PC-3 (cell line): ENCODE data around the gene UFD1. TPM values are rescaled to one million over a fixed set of nuclear protein-coding genes. Genes with fewer than 3 reads are reported as not detected.

Source experiments
- ATAC-seq: fragments of 200-7000 bp; cut with Tn5 transposase; 2 replicates; pipeline ENCODE4 v1.9.1; 2020; ENCODE audit warnings: mild to moderate bottlenecking, moderate library complexity
- BruUV-seq: library from RNA; stranded (reverse); fragments of 400-500 nt; replicated peaks from 2 replicates; lab custom pipeline; 2021; lab: Mats Ljungman, UMichigan
- CTCF ChIA-PET: fragments of 300-600 bp; sonication (Branson Sonifier 250); formaldehyde crosslinking; loops from one replicate; lab custom pipeline; 2022; ENCODE audit warnings: antibody characterized with exemption; lab: Charles Lee
- POLR2A ChIA-PET: fragments of 300-600 bp; sonication (Branson Sonifier 250); formaldehyde crosslinking; loops from one replicate; lab custom pipeline; 2022; ENCODE audit warnings: antibody characterized with exemption; ENCODE audit not compliant: unreplicated experiment; lab: Charles Lee
- DNase-seq: peaks from one replicate; pipeline ENCODE4 v3.0.0-alpha.2; 2015
- H2AFZ ChIP-seq: fragments of 300-600 bp; sonication (generic); 2 replicates; pipeline ENCODE4 v1.6.0; 2016; ENCODE audit warnings: antibody characterized with exemption, low read length
- H3F3A ChIP-seq: fragments of 300-600 bp; sonication (generic); one replicate; pipeline ENCODE4 v1.6.0; 2017; ENCODE audit warnings: antibody characterized with exemption, low read length, control low read depth, mild to moderate bottlenecking; ENCODE audit not compliant: unreplicated experiment
- H3K27ac ChIP-seq: fragments of 300-600 bp; sonication (generic); 2 replicates; pipeline ENCODE4 v1.5.1; 2016; ENCODE audit warnings: mild to moderate bottlenecking, low read length
- H3K27me3 ChIP-seq: fragments of 300-600 bp; sonication (generic); 2 replicates; pipeline ENCODE4 v1.6.1; 2016; ENCODE audit warnings: low read length, mixed read lengths
- H3K36me3 ChIP-seq: fragments of 300-600 bp; sonication (generic); 2 replicates; pipeline ENCODE4 v1.6.1; 2016; ENCODE audit warnings: low read depth, mixed run types, low read length, mixed read lengths
- H3K4me1 ChIP-seq: fragments of 300-600 bp; sonication (generic); 2 replicates; pipeline ENCODE4 v1.5.1; 2016; ENCODE audit warnings: low read length; ENCODE audit not compliant: insufficient read depth
- H3K4me2 ChIP-seq: fragments of 300-600 bp; sonication (generic); 2 replicates; pipeline ENCODE4 v1.6.0; 2016; ENCODE audit warnings: low read length
- H3K4me3 ChIP-seq: fragments of 300-600 bp; sonication (generic); 2 replicates; pipeline ENCODE4 v1.5.1; 2016; ENCODE audit warnings: mild to moderate bottlenecking, low read length, mixed read lengths
- H3K79me2 ChIP-seq: fragments of 300-600 bp; sonication (generic); 2 replicates; pipeline ENCODE4 v1.6.1; 2017; ENCODE audit warnings: low read length, mixed read lengths
- H3K9ac ChIP-seq: fragments of 300-600 bp; sonication (generic); 2 replicates; pipeline ENCODE4 v1.6.0; 2016; ENCODE audit warnings: mild to moderate bottlenecking, low read length
- H3K9me2 ChIP-seq: fragments of 300-600 bp; sonication (generic); replicated peaks from 2 replicates; pipeline ENCODE4 v1.6.1; 2016; ENCODE audit warnings: mixed run types, low read length, mixed read lengths
- H3K9me3 ChIP-seq: fragments of 300-600 bp; sonication (generic); 2 replicates; pipeline ENCODE4 v1.6.1; 2016; ENCODE audit warnings: low read length, mixed read lengths
- H4K20me1 ChIP-seq: fragments of 300-600 bp; sonication (generic); 2 replicates; pipeline ENCODE4 v1.6.1; 2016; ENCODE audit warnings: low read length, mixed read lengths
- CTCF ChIP-seq: fragments of 300-600 bp; sonication (generic); conservative IDR thresholded peaks from 2 replicates; pipeline ENCODE4 v1.5.1; 2017; ENCODE audit warnings: antibody characterized with exemption, low read depth, mild to moderate bottlenecking, low read length
- EZH2 ChIP-seq: fragments of 300-600 bp; sonication (generic); IDR thresholded peaks from one replicate; pipeline ENCODE4 v1.6.1; 2017; ENCODE audit warnings: antibody characterized with exemption, mild to moderate bottlenecking, low read length; ENCODE audit not compliant: unreplicated experiment
- EZH2phosphoT487 ChIP-seq: fragments of 300-600 bp; sonication (generic); IDR thresholded peaks from 2 replicates; pipeline ENCODE4 v1.6.1; 2018; ENCODE audit warnings: mild to moderate bottlenecking, antibody characterized with exemption, low read length, borderline replicate concordance
- intact Hi-C: fragments of 100-400 bp; cut with micrococcal nuclease; formaldehyde crosslinking; loops from 2 replicates; pipeline ENCODE4 v1.9.0; 2023
- total RNA-seq: library from RNA; depleted of rRNA; stranded (reverse); fragments of >200 nt; gene quantifications from 2 replicates; pipeline ENCODE4 v1.2.3, GENCODE V29; 2014

Gene UFD1
- total RNA-seq, 1 experiment from 2014 or later = 92.6 TPM

GRCh38 chr22:19471572-19471971 is 7.4 kb downstream of the UFD1 start:
- ChIA-PET CTCF (no interaction called here), POLR2A (no interaction called here)
- Histone ChIP-seq H3K4me2 (no peak overlapping the region), H3K9me2 (no peaks in the 10 kb centered on the region), H3K4me1 (no peaks in the 10 kb centered on the region), H3K4me3 (no peak overlapping the region), H2AFZ (no peak overlapping the region), H3K9ac (no peak overlapping the region), H4K20me1 (peaks cover 14% of the 10 kb centered on the region), H3K9me3 (no peaks in the 10 kb centered on the region), H3K36me3 (peaks cover 64% of the 10 kb centered on the region), H3F3A (no peaks in the 10 kb centered on the region), H3K27ac (no peak overlapping the region), H3K27me3 (no peaks in the 10 kb centered on the region), H3K79me2 (peaks cover 40% of the 10 kb centered on the region)
- intact Hi-C loops = no loop called here
- no TSS peak for BruUV-seq
- no peak for TF ChIP-seq EZH2
- TF ChIP-seq CTCF = no peak
- no peak for TF ChIP-seq EZH2phosphoT487
- no peak for ATAC-seq
- DNase-seq = no peak

- Histone ChIP-seq H3K9ac (no peak overlapping the region), H3K9me2 (no peaks in the 10 kb centered on the region), H2AFZ (no peak overlapping the region), H3F3A (no peaks in the 10 kb centered on the region), H3K27ac (no peak overlapping the region), H3K36me3 (peaks cover 62% of the 10 kb centered on the region), H3K4me1 (no peaks in the 10 kb centered on the region), H3K79me2 (peaks cover 24% of the 10 kb centered on the region), H3K4me2 (no peak overlapping the region), H3K27me3 (no peaks in the 10 kb centered on the region), H4K20me1 (no peaks in the 10 kb centered on the region), H3K4me3 (no peak overlapping the region), H3K9me3 (no peaks in the 10 kb centered on the region)
- DNase-seq (no peak), ATAC-seq (no peak)
- TF ChIP-seq CTCF (no peak), EZH2phosphoT487 (no peak), EZH2 (no peak)
- POLR2A ChIA-PET = no interaction called here
- BruUV-seq = no TSS peak
- intact Hi-C loops = no loop called here
- CTCF ChIA-PET = no interaction called here
Observed at GRCh38 chr22:19470010-19470409, 9.0 kb downstream of the UFD1 start.

- no peak overlapping the region for H3K9ac ChIP-seq
- no peak overlapping the region for H2AFZ ChIP-seq
- H3K9me3 ChIP-seq = no peaks in the 10 kb centered on the region
- no peak for ATAC-seq
- DNase-seq = no peak
- peaks cover 19% of the 10 kb centered on the region for H3K79me2 ChIP-seq
- no peaks in the 10 kb centered on the region for H3K4me1 ChIP-seq
- POLR2A ChIA-PET = no interaction called here
- no peak overlapping the region for H3K4me3 ChIP-seq
- no peaks in the 10 kb centered on the region for H3K9me2 ChIP-seq
- TF ChIP-seq EZH2 (no peak), CTCF (no peak), EZH2phosphoT487 (no peak)
- no TSS peak for BruUV-seq
- no peak overlapping the region for H3K27ac ChIP-seq
- CTCF ChIA-PET = no interaction called here
- intact Hi-C loops = no loop called here
- H4K20me1 ChIP-seq = no peaks in the 10 kb centered on the region
- no peaks in the 10 kb centered on the region for H3K27me3 ChIP-seq
- H3K4me2 ChIP-seq = no peak overlapping the region
- H3F3A ChIP-seq = no peaks in the 10 kb centered on the region
- peaks cover 58% of the 10 kb centered on the region for H3K36me3 ChIP-seq
Observed at GRCh38 chr22:19469421-19469820, 9.6 kb downstream of the UFD1 start.
